T-cell (primary cell): ENCODE results near the gene NAP1L4. TPM values are rescaled to one million over a fixed set of nuclear protein-coding genes. Genes with fewer than 3 reads are reported as not detected.

ENCODE experiments used
- ATAC-seq, 4 experiments: fragments of 200-7000 bp in 3 of 4; fragments of 150-1000 bp in 1 of 4; cut with Tn5 transposase; replicated peaks in 1 of 4; 1 replicate in 3 of 4; 2 replicates in 1 of 4; pipeline ENCODE4 v1.10.0; 2021; ENCODE audit warnings: moderate library complexity in 3 of 4, mild to moderate bottlenecking in 2 of 4, moderate number of reproducible peaks in 1 of 4
- CTCF ChIA-PET, 2 donors: fragments of 300-600 bp; sonication (Branson Sonifier 250); formaldehyde crosslinking; loops; one replicate each; lab custom pipeline; 2022; ENCODE audit warnings: antibody characterized with exemption in 2 of 2; lab: Charles Lee
- POLR2A ChIA-PET, 2 donors: fragments of 300-600 bp; sonication (Branson Sonifier 250); formaldehyde crosslinking; loops; one replicate each; lab custom pipeline; 2022; ENCODE audit warnings: antibody characterized with exemption in 2 of 2; lab: Charles Lee
- DNase-seq, 35 experiments: peaks; one replicate each; pipeline versions ENCODE4 v3.0.0 to v3.0.0-alpha.2; 2013 to 2023
- H3K27ac ChIP-seq: one replicate; pipeline ENCODE4 v1.5.1; 2013; ENCODE audit warnings: low read length
- H3K27me3 ChIP-seq, 2 experiments: replicated peaks in 1 of 2; 1 replicate in 1 of 2; 2 replicates in 1 of 2; pipeline versions ENCODE4 v1.6.1 to v1.7.0; 2013; ENCODE audit warnings: low read length in 1 of 2, mixed read lengths in 1 of 2; ENCODE audit not compliant: control insufficient read depth in 2 of 2, insufficient read depth in 2 of 2; ENCODE audit errors: extremely low read depth in 1 of 2
- H3K36me3 ChIP-seq, 2 donors: 1 replicate in 1 of 2; 2 replicates in 1 of 2; pipeline versions ENCODE4 v1.6.1 to v1.7.0; 2013; ENCODE audit warnings: low read length in 1 of 2; ENCODE audit not compliant: control insufficient read depth in 2 of 2, insufficient read depth in 1 of 2; ENCODE audit errors: extremely low read depth in 1 of 2
- H3K4me1 ChIP-seq, 2 experiments: 1 replicate in 1 of 2; 2 replicates in 1 of 2; pipeline versions ENCODE4 v1.6.1 to v1.7.0; 2013; ENCODE audit warnings: low read length in 2 of 2, mixed read lengths in 1 of 2; ENCODE audit not compliant: insufficient read depth in 2 of 2, control insufficient read depth in 1 of 2; ENCODE audit errors: extremely low read depth in 1 of 2
- H3K4me3 ChIP-seq, 2 donors: 1 replicate in 1 of 2; 2 replicates in 1 of 2; pipeline versions ENCODE4 v1.5.1 to v1.7.0; 2013; ENCODE audit warnings: mild to moderate bottlenecking in 2 of 2, low read length in 1 of 2, moderate library complexity in 1 of 2; ENCODE audit not compliant: control insufficient read depth in 1 of 2; ENCODE audit errors: extremely low read depth in 1 of 2
- H3K9me3 ChIP-seq: 2 replicates; pipeline ENCODE4 v1.7.0; 2013
- H3K27ac Mint-ChIP-seq, 2 donors: one replicate each; pipeline ENCODE4 v1.8.0; 2020 to 2021; ENCODE audit warnings: mild to moderate bottlenecking in 2 of 2, mixed read lengths in 2 of 2
- H3K27me3 Mint-ChIP-seq, 2 donors: one replicate each; pipeline ENCODE4 v1.8.0; 2021 to 2022; ENCODE audit warnings: mixed read lengths in 2 of 2
- H3K36me3 Mint-ChIP-seq: one replicate; pipeline ENCODE4 v1.8.0; 2021; ENCODE audit warnings: mixed read lengths
- H3K4me1 Mint-ChIP-seq, 3 donors: one replicate each; pipeline ENCODE4 v1.8.0; 2020 to 2022; ENCODE audit warnings: mixed read lengths in 3 of 3, mild to moderate bottlenecking in 1 of 3
- H3K4me3 Mint-ChIP-seq, 3 donors: one replicate each; pipeline ENCODE4 v1.8.0; 2020 to 2022; ENCODE audit warnings: mild to moderate bottlenecking in 3 of 3, mixed read lengths in 3 of 3, moderate library complexity in 3 of 3
- H3K9me3 Mint-ChIP-seq, 3 donors: one replicate each; pipeline ENCODE4 v1.8.0; 2020 to 2022; ENCODE audit warnings: mixed read lengths in 3 of 3
- WGBS: methylation state at CpG from one replicate; pipeline ENCODE4 v1.1.5; 2013; ENCODE audit warnings: missing lambda C conversion rate; ENCODE audit not compliant: insufficient coverage; 5-methylcytosine and 5-hydroxymethylcytosine counted together
- total RNA-seq, 35 experiments: library from RNA in 6 of 35; stranded (reverse) in 6 of 35; fragments of 120-200 nt in 1 of 35; gene quantifications; one replicate each; pipeline versions ENCODE4 v1.2.1 to v1.2.4 and lab custom pipeline; 2013 to 2026

NAP1L4 gene
- total RNA-seq, 5 donors from 2014 or later (not counting 1 experiment from before 2014, with no cell fraction given): 253 to 388 (median 299) TPM

DNA sequence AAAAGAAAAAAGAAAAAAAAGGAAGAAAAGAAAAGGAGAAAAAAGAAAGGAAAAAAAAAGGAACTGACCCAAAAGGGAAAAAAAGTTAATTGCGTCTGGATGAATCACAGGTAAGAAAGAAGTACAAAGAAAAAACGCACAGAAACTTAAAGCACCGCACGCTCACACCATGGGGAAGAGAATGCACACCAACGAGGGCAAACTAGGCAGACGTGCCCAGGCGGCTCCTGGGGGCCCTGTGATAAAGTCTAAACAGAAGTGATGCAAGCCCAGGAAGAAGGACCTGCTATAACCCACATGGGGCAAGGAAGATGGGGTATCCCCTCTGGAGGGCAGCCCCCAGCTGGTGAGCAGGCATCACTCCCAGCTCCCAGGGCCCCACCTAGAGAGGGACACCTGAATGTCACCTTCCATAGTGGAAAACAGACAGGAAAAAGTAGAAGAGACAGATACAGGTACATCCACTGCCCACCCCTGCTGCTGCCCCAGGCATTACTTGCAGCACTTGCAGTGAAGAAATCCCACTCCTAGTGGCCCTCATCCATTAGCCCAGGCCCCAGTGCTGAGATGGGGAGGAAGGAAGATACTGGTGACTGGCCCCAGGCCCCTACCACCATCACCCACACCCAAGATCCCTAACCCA lies 28.9 kb downstream of the NAP1L4 start:
- 100% methylated on average over 4 of the region's 7 CpGs for WGBS
- Histone ChIP-seq H3K4me1 (no peaks in the 10 kb centered on the region), H3K4me3 (no peak overlapping the region), H3K27me3 (no peaks in the 10 kb centered on the region), H3K9me3 (no peaks in the 10 kb centered on the region), H3K36me3 (peaks cover 18 to 91% of the 10 kb centered on the region in 2 donors), H3K27ac (no peak overlapping the region)
- ChIA-PET POLR2A (interaction anchor here (0.7 kb wide), 2 partner anchors 9 to 69 kb away, joined by 3 to 11 read pairs; no protein-coding TSS in a partner anchor), CTCF (no interaction called here)
- no peaks in the 10 kb centered on the region for H3K9me3 Mint-ChIP-seq
- H3K4me1 Mint-ChIP-seq: peaks cover 23 to 46% (median 25%) of the 10 kb centered on the region in 3 donors
- ATAC-seq (no peak), DNase-seq (no peak)
- no peak overlapping the region for H3K4me3 Mint-ChIP-seq
- H3K27me3 Mint-ChIP-seq: no peaks in the 10 kb centered on the region
- H3K36me3 Mint-ChIP-seq: peaks cover 75% of the 10 kb centered on the region
- H3K27ac Mint-ChIP-seq: no peak overlapping the region

DNA sequence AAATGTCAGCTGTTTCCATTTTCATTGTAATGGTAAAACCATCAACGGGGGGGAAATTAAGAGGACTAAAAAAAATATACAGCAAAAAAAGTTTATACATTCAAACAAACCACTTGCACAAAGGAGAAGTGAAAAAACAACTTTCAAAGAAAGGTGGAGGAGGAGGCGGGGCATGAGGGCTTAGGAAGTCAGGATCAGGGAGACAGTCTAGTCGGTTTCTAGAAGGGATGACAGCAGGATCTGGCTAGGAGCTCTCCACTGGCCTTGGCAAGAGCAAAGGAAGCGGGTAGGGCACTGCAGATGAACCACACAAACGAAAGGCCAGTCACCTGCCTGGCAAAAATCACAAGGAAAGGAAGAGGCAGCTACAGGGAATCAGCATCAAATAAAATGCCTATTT lies 31.0 kb downstream of the NAP1L4 start:
- Histone ChIP-seq H3K36me3 (peaks cover 16 to 94% of the 10 kb centered on the region in 2 donors), H3K27me3 (no peaks in the 10 kb centered on the region), H3K9me3 (no peaks in the 10 kb centered on the region), H3K27ac (no peak overlapping the region), H3K4me3 (no peak overlapping the region), H3K4me1 (no peaks in the 10 kb centered on the region)
- Mint-ChIP-seq H3K27me3 (no peaks in the 10 kb centered on the region), H3K4me1 (peaks cover 18 to 39% (median 20%) of the 10 kb centered on the region in 3 donors), H3K27ac (no peak overlapping the region), H3K36me3 (peaks cover 72% of the 10 kb centered on the region), H3K9me3 (no peaks in the 10 kb centered on the region), H3K4me3 (no peak overlapping the region)
- ATAC-seq (no peak), DNase-seq (no peak)
- CTCF ChIA-PET: no interaction called here
- POLR2A ChIA-PET: interaction anchor here in 1 of 2 donors (0.7 kb wide), 1 partner anchor 65 kb away, joined by 4 read pairs; no protein-coding TSS in a partner anchor
- WGBS: 89% methylated on average over 2 of the region's 5 CpGs

DNA sequence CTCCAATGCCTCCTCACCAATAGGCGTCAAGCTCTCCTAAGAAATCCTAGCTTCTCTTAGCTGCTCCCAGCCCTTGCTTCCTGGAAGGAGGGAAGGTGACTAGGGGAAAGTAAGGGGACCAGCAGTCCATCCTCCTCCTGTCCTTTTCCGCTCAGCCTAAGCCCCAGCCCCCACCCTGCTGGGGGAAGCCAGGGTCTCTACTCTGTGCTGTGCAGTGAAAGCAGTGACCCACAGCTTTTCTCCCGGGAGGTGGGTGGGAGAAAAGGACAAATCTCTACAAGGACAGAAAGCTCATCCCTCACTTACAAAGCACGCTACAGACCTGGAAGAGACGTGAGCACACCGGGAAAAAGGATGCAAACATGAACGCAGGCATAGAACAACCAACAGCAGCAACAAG lies 32.0 kb downstream of the NAP1L4 start:
- no peaks in the 10 kb centered on the region for H3K9me3 ChIP-seq
- no peak overlapping the region for H3K27ac ChIP-seq
- peaks cover 73% of the 10 kb centered on the region for H3K36me3 Mint-ChIP-seq
- 100% methylated on average over 1 of the region's 7 CpGs for WGBS
- ATAC-seq (no peak), DNase-seq (no peak)
- no peaks in the 10 kb centered on the region for H3K27me3 ChIP-seq
- CTCF ChIA-PET: interaction anchor here in 1 of 2 donors (1.2 kb wide), 1 partner anchor 12 kb away, joined by 4 read pairs; no protein-coding TSS in a partner anchor
- no peaks in the 10 kb centered on the region for H3K27me3 Mint-ChIP-seq
- peaks cover 15 to 93% of the 10 kb centered on the region in 2 donors for H3K36me3 ChIP-seq
- no peak overlapping the region for H3K4me3 Mint-ChIP-seq
- H3K4me1 ChIP-seq: no peaks in the 10 kb centered on the region
- H3K4me1 Mint-ChIP-seq: peaks cover 18 to 36% (median 23%) of the 10 kb centered on the region in 3 donors
- POLR2A ChIA-PET: no interaction called here
- H3K4me3 ChIP-seq: no peak overlapping the region
- no peaks in the 10 kb centered on the region for H3K9me3 Mint-ChIP-seq
- no peak overlapping the region for H3K27ac Mint-ChIP-seq

DNA sequence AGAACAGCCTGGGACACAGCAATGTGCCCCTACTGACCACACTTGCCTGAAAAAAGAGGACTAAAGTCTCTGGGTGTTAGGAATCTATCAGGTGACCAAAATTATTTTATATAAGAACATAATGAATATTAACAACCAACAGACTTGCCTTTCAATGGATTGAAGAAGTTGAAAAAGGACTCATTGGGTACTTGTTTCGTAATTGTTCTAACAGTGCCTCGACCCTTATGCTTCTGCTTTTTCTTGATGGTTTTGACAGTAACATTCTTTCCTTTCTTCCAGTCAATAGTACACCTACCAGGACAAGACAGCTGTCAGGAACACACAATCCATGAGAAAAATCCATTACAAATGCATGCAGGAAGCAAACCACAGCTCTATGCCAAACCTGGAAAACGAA lies 33.9 kb downstream of the NAP1L4 start:
- H3K27me3 ChIP-seq: no peaks in the 10 kb centered on the region
- peaks cover 70% of the 10 kb centered on the region for H3K36me3 Mint-ChIP-seq
- ATAC-seq (no peak), DNase-seq (no peak)
- H3K9me3 ChIP-seq: no peaks in the 10 kb centered on the region
- peaks cover 16 to 24% (median 22%) of the 10 kb centered on the region in 3 donors for H3K4me1 Mint-ChIP-seq
- H3K27ac Mint-ChIP-seq: peak overlapping the region in 1 of 2 donors; percentile 36
- no peak overlapping the region for H3K27ac ChIP-seq
- no peaks in the 10 kb centered on the region for H3K27me3 Mint-ChIP-seq
- no peak overlapping the region for H3K4me3 Mint-ChIP-seq
- ChIA-PET CTCF (no interaction called here), POLR2A (no interaction called here)
- no peaks in the 10 kb centered on the region for H3K4me1 ChIP-seq
- WGBS: 100% methylated on average over 1 of the region's 3 CpGs
- H3K36me3 ChIP-seq: peaks cover 10 to 91% of the 10 kb centered on the region in 2 donors
- H3K4me3 ChIP-seq: no peak overlapping the region
- H3K9me3 Mint-ChIP-seq: no peaks in the 10 kb centered on the region

DNA sequence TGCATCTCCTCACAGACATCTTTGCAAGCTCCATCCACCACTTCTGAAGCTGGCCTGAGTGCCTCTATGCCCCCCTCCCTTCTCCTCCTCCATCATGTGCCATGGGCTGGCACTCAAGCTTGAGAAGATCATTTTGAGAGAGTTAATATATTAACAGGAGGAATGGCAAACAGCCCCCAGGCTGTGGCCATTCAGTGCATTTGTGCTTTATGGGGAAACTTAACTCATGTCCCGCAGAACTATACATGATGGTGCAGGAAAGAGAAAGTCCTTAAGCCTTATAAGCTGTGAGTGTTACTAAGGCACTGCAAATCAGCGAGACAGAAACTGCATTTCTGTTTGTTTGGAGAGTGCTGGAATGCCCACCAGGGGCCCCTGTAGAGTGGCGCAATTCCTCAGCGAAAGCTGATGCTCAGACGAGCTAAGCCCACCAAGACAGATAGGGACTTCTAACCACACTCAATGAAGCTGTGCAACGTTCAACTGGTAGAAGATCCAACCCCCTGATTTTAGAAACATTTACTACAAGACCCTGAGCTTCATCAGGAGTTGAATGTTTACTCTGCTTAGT lies 36.1 kb downstream of the NAP1L4 start:
- H3K27ac ChIP-seq: no peak overlapping the region
- no peaks in the 10 kb centered on the region for H3K27me3 ChIP-seq
- H3K4me1 Mint-ChIP-seq: peaks cover 0 to 31% (median 28%) of the 10 kb centered on the region in 3 donors
- peaks cover 0 to 4% of the 10 kb centered on the region in 2 experiments for H3K4me1 ChIP-seq
- ATAC-seq: no peak
- H3K4me3 ChIP-seq: no peak overlapping the region
- DNase-seq: no peak
- ChIA-PET CTCF (interaction anchor here in 1 of 2 donors (0.5 kb wide), 1 partner anchor 722 kb away, joined by 3 read pairs; no protein-coding TSS in a partner anchor), POLR2A (interaction anchor here in 1 of 2 donors (0.6 kb wide), 1 partner anchor 27 kb away, joined by 3 read pairs; the partner anchor contains the start of gene PHLDA2)
- H3K27me3 Mint-ChIP-seq: no peaks in the 10 kb centered on the region
- no peaks in the 10 kb centered on the region for H3K9me3 ChIP-seq
- H3K36me3 ChIP-seq: peaks cover 26 to 97% of the 10 kb centered on the region in 2 donors
- no peaks in the 10 kb centered on the region for H3K9me3 Mint-ChIP-seq
- peaks cover 74% of the 10 kb centered on the region for H3K36me3 Mint-ChIP-seq
- peak overlapping the region in 1 of 2 donors; percentile 23 for H3K27ac Mint-ChIP-seq
- H3K4me3 Mint-ChIP-seq: no peak overlapping the region
- WGBS: 94% methylated on average over 6 of the region's 6 CpGs

DNA sequence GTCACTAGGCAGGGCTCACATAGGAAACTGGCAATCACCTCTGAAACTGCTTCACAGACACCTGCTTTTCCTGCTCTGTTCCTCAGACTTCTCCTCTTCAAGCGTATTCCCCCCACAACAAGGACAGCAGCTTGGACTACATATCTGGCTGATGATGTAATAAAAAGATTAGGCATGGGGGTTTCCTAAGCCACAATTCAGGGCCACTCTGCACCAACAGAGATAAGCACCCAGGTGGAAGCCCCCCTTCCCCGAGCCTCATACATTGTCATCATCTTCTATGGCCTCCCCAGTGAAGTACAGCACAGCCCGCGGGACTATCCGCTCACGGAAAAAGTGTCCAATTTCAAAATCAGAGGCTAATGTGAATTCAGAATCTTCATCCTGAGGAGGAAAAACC lies 37.9 kb downstream of the NAP1L4 start:
- H3K4me1 Mint-ChIP-seq: peaks cover 12 to 38% (median 33%) of the 10 kb centered on the region in 3 donors
- Histone ChIP-seq H3K27me3 (no peaks in the 10 kb centered on the region), H3K4me3 (no peak overlapping the region), H3K4me1 (peaks cover 0 to 4% of the 10 kb centered on the region in 2 experiments), H3K36me3 (peaks cover 34 to 97% of the 10 kb centered on the region in 2 donors), H3K27ac (no peak overlapping the region), H3K9me3 (no peaks in the 10 kb centered on the region)
- no CpG with 5 or more reads among the region's 6 CpGs for WGBS
- CTCF ChIA-PET: no interaction called here
- H3K27ac Mint-ChIP-seq: no peak overlapping the region
- no peak overlapping the region for H3K4me3 Mint-ChIP-seq
- no peaks in the 10 kb centered on the region for H3K27me3 Mint-ChIP-seq
- H3K9me3 Mint-ChIP-seq: no peaks in the 10 kb centered on the region
- peaks cover 74% of the 10 kb centered on the region for H3K36me3 Mint-ChIP-seq
- no peak for ATAC-seq
- POLR2A ChIA-PET: interaction anchor here (0.5 to 0.9 kb wide), 4 partner anchors 9 to 32 kb away, joined by 3 to 8 read pairs (median 6); no protein-coding TSS in a partner anchor
- DNase-seq: no peak
